Glutamatergic neuron (in vitro differentiated cells): ENCODE data around the gene PCGF1. TPM values are rescaled to one million over a fixed set of nuclear protein-coding genes. Genes with fewer than 3 reads are reported as not detected.

Experiments
- DNase-seq: peaks from one replicate; pipeline ENCODE4 v3.0.0; 2022
- H3K27ac Mint-ChIP-seq: one replicate; pipeline ENCODE4 v1.8.0; 2020; ENCODE audit warnings: mild to moderate bottlenecking, mixed read lengths, inconsistent platforms; ENCODE audit not compliant: unreplicated experiment
- H3K27me3 Mint-ChIP-seq: one replicate; pipeline ENCODE4 v1.8.0; 2020; ENCODE audit warnings: mild to moderate bottlenecking, moderate library complexity, mixed read lengths, inconsistent platforms; ENCODE audit not compliant: unreplicated experiment
- H3K36me3 Mint-ChIP-seq: one replicate; pipeline ENCODE4 v1.8.0; 2020; ENCODE audit warnings: mild to moderate bottlenecking, mixed read lengths, inconsistent platforms; ENCODE audit not compliant: unreplicated experiment
- H3K4me1 Mint-ChIP-seq: one replicate; pipeline ENCODE4 v1.8.0; 2020; ENCODE audit warnings: mild to moderate bottlenecking, low read depth, mixed read lengths, inconsistent platforms; ENCODE audit not compliant: unreplicated experiment
- H3K4me3 Mint-ChIP-seq: one replicate; pipeline ENCODE4 v1.8.0; 2020; ENCODE audit warnings: mild to moderate bottlenecking, mixed read lengths, inconsistent platforms; ENCODE audit not compliant: unreplicated experiment
- H3K9me3 Mint-ChIP-seq: one replicate; pipeline ENCODE4 v1.8.0; 2020; ENCODE audit warnings: mild to moderate bottlenecking, moderate library complexity, mixed read lengths, inconsistent platforms; ENCODE audit not compliant: unreplicated experiment
- total RNA-seq: library from RNA; stranded (reverse); fragmentation: NEBNext Ultra II Directional; extraction: Animal tissue kit (Norgen Biotek cat#: 25700); gene quantifications from one replicate; pipeline ENCODE4 v1.2.1, GENCODE V29; 2021; ENCODE audit not compliant: unreplicated experiment
- TF ChIP-seq, protein P1 (sequence below): fragments of 200-600 bp; sonication (generic); IDR thresholded peaks from one replicate; pipeline ENCODE4 v1.5.0; 2021; ENCODE audit not compliant: partially characterized antibody, unreplicated experiment

PCGF1 gene
- total RNA-seq, 1 donor from 2014 or later: 32.3 TPM

DNA sequence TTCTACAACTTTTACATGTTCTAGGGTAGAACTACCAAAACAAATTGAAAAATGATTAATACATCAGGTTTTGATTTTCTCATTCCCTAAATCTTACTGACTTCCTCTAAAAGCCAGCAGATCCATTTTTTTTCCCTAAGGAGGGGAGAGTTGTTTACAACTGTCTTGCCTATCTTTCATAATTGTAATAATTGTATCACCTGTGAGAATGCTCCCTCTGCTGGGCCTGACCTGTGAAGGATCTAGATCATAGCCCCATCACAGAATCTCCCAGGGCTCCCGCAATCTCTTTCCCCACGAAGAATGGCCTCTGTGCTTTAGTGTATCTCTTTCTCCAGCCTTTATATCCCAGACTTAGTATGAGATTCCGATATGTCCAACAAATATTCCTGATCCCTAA is 37.1 kb upstream of the PCGF1 start:
- DNase-seq: no peak
- Mint-ChIP-seq H3K27ac (no peak overlapping the region), H3K36me3 (peaks cover 6% of the 10 kb centered on the region), H3K27me3 (peaks cover 11% of the 10 kb centered on the region), H3K4me1 (peaks cover 16% of the 10 kb centered on the region), H3K9me3 (peaks cover 12% of the 10 kb centered on the region), H3K4me3 (no peak overlapping the region)
- TF ChIP-seq, protein P1, sequence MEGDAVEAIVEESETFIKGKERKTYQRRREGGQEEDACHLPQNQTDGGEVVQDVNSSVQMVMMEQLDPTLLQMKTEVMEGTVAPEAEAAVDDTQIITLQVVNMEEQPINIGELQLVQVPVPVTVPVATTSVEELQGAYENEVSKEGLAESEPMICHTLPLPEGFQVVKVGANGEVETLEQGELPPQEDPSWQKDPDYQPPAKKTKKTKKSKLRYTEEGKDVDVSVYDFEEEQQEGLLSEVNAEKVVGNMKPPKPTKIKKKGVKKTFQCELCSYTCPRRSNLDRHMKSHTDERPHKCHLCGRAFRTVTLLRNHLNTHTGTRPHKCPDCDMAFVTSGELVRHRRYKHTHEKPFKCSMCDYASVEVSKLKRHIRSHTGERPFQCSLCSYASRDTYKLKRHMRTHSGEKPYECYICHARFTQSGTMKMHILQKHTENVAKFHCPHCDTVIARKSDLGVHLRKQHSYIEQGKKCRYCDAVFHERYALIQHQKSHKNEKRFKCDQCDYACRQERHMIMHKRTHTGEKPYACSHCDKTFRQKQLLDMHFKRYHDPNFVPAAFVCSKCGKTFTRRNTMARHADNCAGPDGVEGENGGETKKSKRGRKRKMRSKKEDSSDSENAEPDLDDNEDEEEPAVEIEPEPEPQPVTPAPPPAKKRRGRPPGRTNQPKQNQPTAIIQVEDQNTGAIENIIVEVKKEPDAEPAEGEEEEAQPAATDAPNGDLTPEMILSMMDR: no peak

DNA sequence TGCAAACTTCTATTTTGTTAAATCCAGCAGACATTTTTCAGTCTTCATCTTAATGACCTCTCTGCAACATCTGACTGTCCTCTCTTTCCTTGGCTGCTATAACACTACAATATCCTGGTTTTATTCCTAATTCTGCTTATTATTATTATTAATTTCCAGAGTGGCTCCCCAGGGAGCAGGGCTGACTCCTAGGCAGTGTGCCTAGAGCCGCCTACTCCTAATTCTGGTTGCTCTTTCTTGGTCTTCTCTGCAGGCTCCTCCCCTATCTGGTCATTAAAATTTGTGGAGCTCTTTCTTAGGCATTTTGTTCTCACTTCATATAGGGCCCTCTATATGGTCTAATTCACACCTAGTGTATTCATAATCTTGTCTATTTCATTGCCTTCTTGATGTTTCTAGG is 35.5 kb upstream of the PCGF1 start:
- Mint-ChIP-seq H3K4me1 (peaks cover 8% of the 10 kb centered on the region), H3K4me3 (no peak overlapping the region), H3K36me3 (peaks cover 11% of the 10 kb centered on the region), H3K27me3 (peaks cover 4% of the 10 kb centered on the region), H3K9me3 (peaks cover 7% of the 10 kb centered on the region), H3K27ac (no peak overlapping the region)
- DNase-seq: no peak
- TF ChIP-seq, protein P1: no peak

DNA sequence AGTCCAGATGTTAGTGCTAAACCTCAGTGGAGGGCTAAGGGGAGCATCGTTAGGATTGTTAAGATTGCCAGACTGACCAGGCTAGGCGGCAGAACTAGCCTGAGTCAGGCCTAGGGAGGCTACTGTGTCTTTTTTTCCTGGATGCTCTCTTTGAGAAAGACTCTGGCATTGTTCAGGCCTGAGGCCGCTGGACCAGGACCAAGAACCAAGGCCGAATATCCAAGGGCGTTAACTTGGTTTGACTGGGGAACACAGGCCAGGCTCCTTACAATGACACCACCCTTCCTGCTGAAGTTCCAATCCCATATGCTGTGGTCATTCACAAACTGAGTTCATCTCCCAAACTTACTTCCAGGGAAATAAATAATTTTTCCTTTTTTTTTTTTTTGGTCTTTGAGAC is 32.8 kb upstream of the PCGF1 start:
- H3K4me1 Mint-ChIP-seq: no peaks in the 10 kb centered on the region
- peaks cover 11% of the 10 kb centered on the region for H3K36me3 Mint-ChIP-seq
- H3K4me3 Mint-ChIP-seq: no peak overlapping the region
- peaks cover 3% of the 10 kb centered on the region for H3K27me3 Mint-ChIP-seq
- TF ChIP-seq, protein P1: no peak
- no peak overlapping the region for H3K27ac Mint-ChIP-seq
- no peak for DNase-seq
- H3K9me3 Mint-ChIP-seq: peaks cover 5% of the 10 kb centered on the region

DNA sequence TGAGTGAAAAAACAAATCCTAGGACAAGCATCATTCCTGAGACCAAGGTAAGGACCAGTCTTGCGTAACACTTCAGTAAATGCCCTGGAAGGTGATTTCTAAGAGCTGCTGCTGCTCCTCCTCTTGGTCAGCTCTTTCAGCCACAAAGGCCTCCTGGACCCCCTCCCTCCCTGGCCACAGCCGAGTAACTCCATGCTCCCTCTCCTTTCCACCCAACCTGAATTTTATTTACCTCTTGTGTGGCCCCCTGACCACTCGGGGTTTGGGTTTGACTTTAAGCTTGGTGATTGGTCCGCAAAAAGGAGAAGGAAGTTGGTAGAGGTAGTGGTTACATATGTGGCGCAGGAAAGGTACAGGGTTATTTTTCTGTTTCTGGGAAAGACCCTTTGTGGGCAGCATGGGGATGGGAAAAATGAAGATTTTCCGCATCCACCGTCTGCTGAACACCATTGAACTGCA is 31.4 kb upstream of the PCGF1 start:
- no peak for DNase-seq
- H3K9me3 Mint-ChIP-seq: peaks cover 6% of the 10 kb centered on the region
- peaks cover 11% of the 10 kb centered on the region for H3K36me3 Mint-ChIP-seq
- H3K27ac Mint-ChIP-seq: no peak overlapping the region
- no peaks in the 10 kb centered on the region for H3K4me1 Mint-ChIP-seq
- H3K4me3 Mint-ChIP-seq: no peak overlapping the region
- TF ChIP-seq, protein P1: no peak
- peaks cover 2% of the 10 kb centered on the region for H3K27me3 Mint-ChIP-seq

DNA sequence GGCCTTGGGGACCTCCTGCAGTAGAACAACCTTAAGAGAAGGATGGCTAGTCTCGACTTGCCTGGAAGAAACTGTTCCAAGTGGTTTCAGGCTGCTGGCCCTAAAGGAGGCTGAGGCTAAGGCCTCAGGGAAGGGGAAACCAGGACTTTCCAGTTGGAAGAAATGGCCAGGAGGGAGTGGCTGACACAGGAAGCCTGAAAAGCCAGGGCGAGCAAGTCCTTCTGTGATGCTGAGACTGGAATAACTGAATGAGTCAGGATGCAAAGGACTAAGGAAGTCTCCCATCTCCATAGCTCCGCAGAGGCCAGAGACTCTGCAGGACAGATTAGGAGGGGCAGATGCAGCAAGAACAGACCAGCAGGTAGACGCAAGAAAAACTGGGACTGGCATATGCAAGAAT is 29.6 kb upstream of the PCGF1 start:
- TF ChIP-seq, protein P1: no peak

More for the DNA sequence above, 29.6 kb upstream of the PCGF1 start:
- H3K4me1 Mint-ChIP-seq: peaks cover 7% of the 10 kb centered on the region
- H3K9me3 Mint-ChIP-seq: peaks cover 8% of the 10 kb centered on the region
- no peak for DNase-seq
- peaks cover 7% of the 10 kb centered on the region for H3K27me3 Mint-ChIP-seq
- peaks cover 5% of the 10 kb centered on the region for H3K36me3 Mint-ChIP-seq
- H3K4me3 Mint-ChIP-seq: no peak overlapping the region
- H3K27ac Mint-ChIP-seq: no peak overlapping the region
